Measurements from ENCODE around the gene LSP1. TPM values are rescaled to one million over a fixed set of nuclear protein-coding genes. Genes with fewer than 3 reads are reported as not detected.

Gene LSP1
- total RNA-seq, 4 donors from 2014 or later = 12.3 to 69.6 (median 23.2) TPM

DNA sequence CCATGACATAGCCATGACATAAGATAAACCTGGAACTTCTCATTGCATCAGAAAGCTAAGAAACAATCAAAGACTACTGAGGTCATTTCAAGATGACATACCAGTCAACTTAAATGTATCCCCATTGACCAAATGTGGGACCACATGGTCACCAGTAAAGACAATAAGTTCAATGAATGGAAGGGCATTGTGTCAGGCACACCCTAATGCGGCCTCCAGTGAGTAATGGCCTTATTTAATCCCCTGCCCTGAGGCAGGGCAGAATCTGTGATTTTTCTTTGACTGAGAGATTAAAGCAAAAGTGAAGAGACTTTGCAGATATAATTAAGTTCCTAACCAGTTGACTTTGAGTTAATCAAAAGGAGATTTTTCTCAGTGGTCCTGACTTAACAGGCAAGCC is 35.4 kb upstream of the LSP1 start:
- Histone ChIP-seq H3K27me3 (peaks cover 10% of the 10 kb centered on the region), H3K36me3 (no peaks in the 10 kb centered on the region), H3K27ac (no peak overlapping the region), H3K9me3 (no peaks in the 10 kb centered on the region), H3K4me1 (no peaks in the 10 kb centered on the region), H3K4me3 (no peak overlapping the region)
- no peak for DNase-seq
- WGBS, 2 donors (ENCODE audit: low coverage in 1 of 2) = 79% methylated on average over 1 of the region's 1 CpG; no CpG with 5 or more reads in 1 of the 2 donors
- in situ Hi-C loops (cut with MboI; ENCODE audit: low pct_ligation_motif_present in 1 of 4, low pct_unique_long_range_greater_than_20kb in 1 of 4, low sequenced_read_pairs in 3 of 4) (loop anchor here (10.0 to 25.0 kb wide), 2 partner anchors 105 to 113 kb away; no protein-coding TSS in a partner anchor), intact Hi-C loops (cut with DNase I; ENCODE audit: low total_unique reads) (loop anchor here (5.0 kb wide), 1 partner anchor 110 kb away; no protein-coding TSS in a partner anchor)
- TF ChIP-seq EP300 (IDR thresholded peaks at IDR 0.05; ENCODE audit: low read depth) (no peak), POLR2A (IDR thresholded peaks at IDR 0.05) (no peak), POLR2AphosphoS5 (IDR thresholded peaks at IDR 0.05) (no peak)
- TF ChIP-seq, protein P1, sequence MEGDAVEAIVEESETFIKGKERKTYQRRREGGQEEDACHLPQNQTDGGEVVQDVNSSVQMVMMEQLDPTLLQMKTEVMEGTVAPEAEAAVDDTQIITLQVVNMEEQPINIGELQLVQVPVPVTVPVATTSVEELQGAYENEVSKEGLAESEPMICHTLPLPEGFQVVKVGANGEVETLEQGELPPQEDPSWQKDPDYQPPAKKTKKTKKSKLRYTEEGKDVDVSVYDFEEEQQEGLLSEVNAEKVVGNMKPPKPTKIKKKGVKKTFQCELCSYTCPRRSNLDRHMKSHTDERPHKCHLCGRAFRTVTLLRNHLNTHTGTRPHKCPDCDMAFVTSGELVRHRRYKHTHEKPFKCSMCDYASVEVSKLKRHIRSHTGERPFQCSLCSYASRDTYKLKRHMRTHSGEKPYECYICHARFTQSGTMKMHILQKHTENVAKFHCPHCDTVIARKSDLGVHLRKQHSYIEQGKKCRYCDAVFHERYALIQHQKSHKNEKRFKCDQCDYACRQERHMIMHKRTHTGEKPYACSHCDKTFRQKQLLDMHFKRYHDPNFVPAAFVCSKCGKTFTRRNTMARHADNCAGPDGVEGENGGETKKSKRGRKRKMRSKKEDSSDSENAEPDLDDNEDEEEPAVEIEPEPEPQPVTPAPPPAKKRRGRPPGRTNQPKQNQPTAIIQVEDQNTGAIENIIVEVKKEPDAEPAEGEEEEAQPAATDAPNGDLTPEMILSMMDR (IDR thresholded peaks at IDR 0.05) = no peak

DNA sequence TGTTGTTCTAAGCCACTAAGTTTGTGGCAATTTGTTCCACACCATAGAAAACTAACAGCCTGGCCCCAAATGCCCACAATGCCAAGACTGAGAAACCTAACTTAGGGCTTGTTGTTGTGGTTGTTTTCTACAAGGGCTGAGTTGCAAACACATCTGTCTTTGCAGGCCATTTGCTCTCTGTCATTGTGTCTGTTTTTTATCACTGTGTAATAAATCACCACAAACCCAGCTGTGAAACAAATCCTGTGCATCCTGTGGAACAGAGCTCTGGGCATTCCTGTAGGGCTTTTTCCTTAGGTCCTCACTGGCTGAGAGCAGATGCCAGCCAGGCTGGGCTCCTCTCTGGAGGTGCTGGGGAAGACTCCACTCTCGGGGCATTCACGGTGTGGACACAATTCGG is 33.8 kb upstream of the LSP1 start:
- no peak for TF ChIP-seq EP300 (IDR thresholded peaks at IDR 0.05; ENCODE audit: low read depth)
- TF ChIP-seq POLR2AphosphoS5 (IDR thresholded peaks at IDR 0.05) = no peak
- no peak for TF ChIP-seq POLR2A (IDR thresholded peaks at IDR 0.05)
- TF ChIP-seq, protein P1 (IDR thresholded peaks at IDR 0.05) = no peak
- Histone ChIP-seq H3K4me3 (no peak overlapping the region), H3K36me3 (no peaks in the 10 kb centered on the region), H3K9me3 (no peaks in the 10 kb centered on the region), H3K27ac (no peak overlapping the region), H3K4me1 (no peaks in the 10 kb centered on the region), H3K27me3 (peaks cover 2% of the 10 kb centered on the region)
- 80% methylated on average over 3 of the region's 3 CpGs; no CpG with 5 or more reads in 1 of the 2 donors for WGBS, 2 donors (ENCODE audit: low coverage in 1 of 2)
- no peak for DNase-seq
- intact Hi-C loops (cut with DNase I; ENCODE audit: low total_unique reads) = loop anchor here (5.0 kb wide), 1 partner anchor 112 kb away; no protein-coding TSS in a partner anchor
- in situ Hi-C loops (cut with MboI; ENCODE audit: low pct_ligation_motif_present in 1 of 4, low pct_unique_long_range_greater_than_20kb in 1 of 4, low sequenced_read_pairs in 3 of 4) = loop anchor here (10.0 to 25.0 kb wide), 2 partner anchors 107 to 114 kb away; no protein-coding TSS in a partner anchor

DNA sequence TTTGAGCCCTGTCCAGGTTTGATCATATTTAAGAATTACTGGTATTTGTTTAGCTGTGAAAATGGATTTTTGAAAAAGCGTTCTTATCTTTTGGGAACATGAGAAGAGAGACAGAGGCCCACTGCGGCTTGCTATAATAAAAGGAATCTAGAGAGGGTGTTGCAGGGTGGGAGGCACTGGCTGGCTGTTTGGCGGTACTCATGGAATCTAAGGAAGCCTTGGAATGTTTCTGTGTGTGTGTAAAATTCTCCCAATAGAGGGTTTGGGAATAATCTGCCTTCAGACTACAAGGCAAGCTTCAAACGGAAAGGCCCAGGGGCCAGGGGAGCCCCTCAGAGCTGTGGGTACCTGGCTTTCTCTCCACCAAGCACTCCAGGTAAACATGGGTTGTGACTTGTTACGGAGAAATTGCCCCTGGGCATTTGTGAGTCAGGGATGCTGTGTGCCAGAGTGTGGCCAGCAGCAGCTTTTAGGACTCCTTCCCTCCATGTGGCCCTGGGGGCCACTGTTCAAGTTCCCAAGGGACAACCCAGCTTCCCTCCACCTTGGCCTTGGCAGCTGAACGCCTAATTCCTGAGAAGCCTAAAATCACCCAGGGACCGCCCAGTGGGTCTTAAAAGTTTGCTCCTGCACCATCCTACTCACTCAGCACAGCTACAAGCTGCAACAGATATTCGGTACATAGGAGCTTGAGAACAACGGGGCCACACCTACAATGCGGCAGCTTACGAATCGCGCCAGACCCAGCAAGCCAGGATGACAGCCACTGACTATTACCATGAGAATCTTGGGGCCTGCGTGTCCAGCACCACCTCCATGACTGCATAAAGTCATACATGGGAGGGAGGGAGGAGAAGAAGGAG is 32.2 kb upstream of the LSP1 start:
- no peak overlapping the region for H3K27ac ChIP-seq
- in situ Hi-C loops (cut with MboI; ENCODE audit: low pct_ligation_motif_present in 1 of 4, low pct_unique_long_range_greater_than_20kb in 1 of 4, low sequenced_read_pairs in 3 of 4) = loop anchor here in 1 of 4 donors (25.0 kb wide), 1 partner anchor 108 kb away; no protein-coding TSS in a partner anchor
- WGBS, 2 donors (ENCODE audit: low coverage in 1 of 2) = 78 to 85% methylated on average over 2 to 14 of the region's 14 CpGs

DNA sequence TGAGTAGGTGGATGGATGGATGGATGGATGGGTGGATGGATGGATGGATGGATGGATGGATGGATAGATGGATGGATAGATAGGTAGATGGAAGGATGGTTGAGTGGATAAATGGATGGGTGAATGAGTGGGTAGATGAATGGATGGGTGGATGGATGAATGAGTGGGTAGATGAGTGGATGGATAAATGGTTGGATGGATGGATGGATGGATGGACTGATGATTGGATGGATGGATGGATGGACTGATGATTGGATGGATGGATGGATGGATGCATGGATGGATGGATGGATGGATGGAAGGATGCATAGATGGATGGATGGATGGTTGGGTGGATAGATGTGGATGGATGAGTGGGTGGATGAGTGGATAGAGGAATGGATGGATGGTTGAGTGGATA is 31.3 kb upstream of the LSP1 start:
- TF ChIP-seq, protein P1 (IDR thresholded peaks at IDR 0.05) = no peak
- no peak for TF ChIP-seq POLR2AphosphoS5 (IDR thresholded peaks at IDR 0.05)
- TF ChIP-seq POLR2A (IDR thresholded peaks at IDR 0.05) = no peak
- no peak for TF ChIP-seq EP300 (IDR thresholded peaks at IDR 0.05; ENCODE audit: low read depth)
- H3K36me3 ChIP-seq = no peaks in the 10 kb centered on the region
- peaks cover 0 to 7% (median 2%) of the 10 kb centered on the region in 4 donors for H3K4me1 ChIP-seq
- intact Hi-C loops (cut with DNase I; ENCODE audit: low total_unique reads) = no loop called here
- no peaks in the 10 kb centered on the region for H3K9me3 ChIP-seq
- in situ Hi-C loops (cut with MboI; ENCODE audit: low pct_ligation_motif_present in 1 of 4, low pct_unique_long_range_greater_than_20kb in 1 of 4, low sequenced_read_pairs in 3 of 4) = loop anchor here in 1 of 4 donors (25.0 kb wide), 1 partner anchor 109 kb away; no protein-coding TSS in a partner anchor
- DNase-seq = no peak
- no peak overlapping the region for H3K4me3 ChIP-seq
- H3K27me3 ChIP-seq = no peaks in the 10 kb centered on the region
- no peak overlapping the region for H3K27ac ChIP-seq

More for the DNA sequence above, 32.2 kb upstream of the LSP1 start:
- Histone ChIP-seq H3K9me3 (no peaks in the 10 kb centered on the region), H3K27me3 (no peaks in the 10 kb centered on the region), H3K36me3 (no peaks in the 10 kb centered on the region), H3K4me1 (peaks cover 0 to 3% (median 0%) of the 10 kb centered on the region in 4 donors), H3K4me3 (no peak overlapping the region)
- no peak for DNase-seq
- intact Hi-C loops (cut with DNase I; ENCODE audit: low total_unique reads) = no loop called here
- no peak for TF ChIP-seq POLR2A (IDR thresholded peaks at IDR 0.05)
- no peak for TF ChIP-seq EP300 (IDR thresholded peaks at IDR 0.05; ENCODE audit: low read depth)
- no peak for TF ChIP-seq POLR2AphosphoS5 (IDR thresholded peaks at IDR 0.05)
- TF ChIP-seq, protein P1 (IDR thresholded peaks at IDR 0.05) = no peak

Measured in transverse colon (tissue), 4 donors.